ENCODE measurements around the gene ADCY1.

ADCY1 gene

GRCh38 chr7:45624392-45624760, 50.2 kb downstream of the ADCY1 start:
- DNase-seq (ENCODE audit: low read depth) = no peak

GRCh38 chr7:45625067-45625466, 50.9 kb downstream of the ADCY1 start:
- no peak for DNase-seq (ENCODE audit: low read depth)

- no peak for DNase-seq (ENCODE audit: low read depth)
Measured at GRCh38 chr7:45625714-45626440, 51.7 kb downstream of the ADCY1 start.

- DNase-seq (ENCODE audit: low read depth) = no peak
Measured at GRCh38 chr7:45626441-45627430, 52.6 kb downstream of the ADCY1 start.

GRCh38 chr7:45627691-45628456, 53.7 kb downstream of the ADCY1 start:
- no peak for DNase-seq (ENCODE audit: low read depth)

- no peak for DNase-seq (ENCODE audit: low read depth)
Measured at GRCh38 chr7:45631569-45631968, 57.4 kb downstream of the ADCY1 start.

- no peak for DNase-seq (ENCODE audit: low read depth)
Measured at GRCh38 chr7:45636733-45637132, 62.6 kb downstream of the ADCY1 start.

- no peak for DNase-seq (ENCODE audit: low read depth)
Measured at GRCh38 chr7:45638916-45639315, 64.7 kb downstream of the ADCY1 start.

GRCh38 chr7:45642044-45642443, 67.9 kb downstream of the ADCY1 start:
- DNase-seq (ENCODE audit: low read depth) = no peak

GRCh38 chr7:45643630-45644029, 69.5 kb downstream of the ADCY1 start:
- no peak for DNase-seq (ENCODE audit: low read depth)

GRCh38 chr7:45644237-45644636, 70.1 kb downstream of the ADCY1 start:
- no peak for DNase-seq (ENCODE audit: low read depth)

- no peak for DNase-seq (ENCODE audit: low read depth)
Measured at GRCh38 chr7:45645141-45645969, 71.2 kb downstream of the ADCY1 start.

- DNase-seq (ENCODE audit: low read depth) = no peak
Measured at GRCh38 chr7:45646207-45646821, 72.1 kb downstream of the ADCY1 start.

- DNase-seq (ENCODE audit: low read depth) = no peak
Measured at GRCh38 chr7:45646996-45647825, 73.0 kb downstream of the ADCY1 start.

GRCh38 chr7:45647967-45648670, 74.0 kb downstream of the ADCY1 start:
- DNase-seq (ENCODE audit: low read depth) = no peak

GRCh38 chr7:45648671-45648995, 74.5 kb downstream of the ADCY1 start:
- DNase-seq (ENCODE audit: low read depth) = no peak

- DNase-seq (ENCODE audit: low read depth) = no peak
Measured at GRCh38 chr7:45649560-45650346, 75.6 kb downstream of the ADCY1 start.
